Measurements from ENCODE around the gene RBM33. TPM values are rescaled to one million over a fixed set of nuclear protein-coding genes. Genes with fewer than 3 reads are reported as not detected.

The RBM33 gene
- total RNA-seq, 1 experiment from 2014 or later: 73.6 TPM

GRCh38 chr7:155710031-155710430, 65.6 kb downstream of the RBM33 start:
- Histone ChIP-seq H3K27me3 (replicated peaks; ENCODE audit: insufficient read depth, low read depth, low read length, poor library complexity) (no peaks in the 10 kb centered on the region), H3K4me3 (ENCODE audit: low read depth, low read length, poor library complexity, severe bottlenecking) (no peak overlapping the region), H3K27ac (ENCODE audit: low read depth, low read length, poor library complexity, severe bottlenecking) (no peak overlapping the region), H3K9me3 (ENCODE audit: low read depth, low read length, poor library complexity, severe bottlenecking) (no peaks in the 10 kb centered on the region), H3K4me1 (ENCODE audit: insufficient read depth, low read length, poor library complexity, severe bottlenecking) (no peaks in the 10 kb centered on the region), H3K36me3 (ENCODE audit: insufficient read depth, low read length, poor library complexity, severe bottlenecking) (peaks cover 28% of the 10 kb centered on the region)
- CTCF ChIA-PET: no interaction called here
- TF ChIP-seq EZH2 (IDR thresholded peaks at IDR 0.05; ENCODE audit: borderline replicate concordance, low read depth, low read length, poor library complexity, severe bottlenecking): no peak
- no peak for TF ChIP-seq CTCF (conservative IDR thresholded peaks at IDR 0.05; ENCODE audit: low read depth, low read length)
- intact Hi-C loops (cut with micrococcal nuclease; ENCODE audit: unreplicated experiment): no loop called here
- no TSS peak for BruUV-seq (replicated peaks)
- POLR2A ChIA-PET (ENCODE audit: low non-redundant PET): no interaction called here
- DNase-seq (ENCODE audit: low spot score): no peak

- TF ChIP-seq CTCF (conservative IDR thresholded peaks at IDR 0.05; ENCODE audit: low read depth, low read length) (no peak), EZH2 (IDR thresholded peaks at IDR 0.05; ENCODE audit: borderline replicate concordance, low read depth, low read length, poor library complexity, severe bottlenecking) (no peak)
- no peak for DNase-seq (ENCODE audit: low spot score)
- Histone ChIP-seq H3K4me1 (ENCODE audit: insufficient read depth, low read length, poor library complexity, severe bottlenecking) (no peaks in the 10 kb centered on the region), H3K27me3 (replicated peaks; ENCODE audit: insufficient read depth, low read depth, low read length, poor library complexity) (no peaks in the 10 kb centered on the region), H3K9me3 (ENCODE audit: low read depth, low read length, poor library complexity, severe bottlenecking) (no peaks in the 10 kb centered on the region), H3K36me3 (ENCODE audit: insufficient read depth, low read length, poor library complexity, severe bottlenecking) (peaks cover 28% of the 10 kb centered on the region), H3K27ac (ENCODE audit: low read depth, low read length, poor library complexity, severe bottlenecking) (no peak overlapping the region), H3K4me3 (ENCODE audit: low read depth, low read length, poor library complexity, severe bottlenecking) (no peak overlapping the region)
- no TSS peak for BruUV-seq (replicated peaks)
- ChIA-PET POLR2A (ENCODE audit: low non-redundant PET) (no interaction called here), CTCF (no interaction called here)
- intact Hi-C loops (cut with micrococcal nuclease; ENCODE audit: unreplicated experiment): no loop called here
These were observed 66.1 kb downstream of the RBM33 start for GRCh38 chr7:155710530-155710929.

- CTCF ChIA-PET: no interaction called here
- no peak for TF ChIP-seq CTCF (conservative IDR thresholded peaks at IDR 0.05; ENCODE audit: low read depth, low read length)
- no peak for TF ChIP-seq EZH2 (IDR thresholded peaks at IDR 0.05; ENCODE audit: borderline replicate concordance, low read depth, low read length, poor library complexity, severe bottlenecking)
- intact Hi-C loops (cut with micrococcal nuclease; ENCODE audit: unreplicated experiment): no loop called here
- Histone ChIP-seq H3K27me3 (replicated peaks; ENCODE audit: insufficient read depth, low read depth, low read length, poor library complexity) (no peaks in the 10 kb centered on the region), H3K27ac (ENCODE audit: low read depth, low read length, poor library complexity, severe bottlenecking) (no peak overlapping the region), H3K9me3 (ENCODE audit: low read depth, low read length, poor library complexity, severe bottlenecking) (no peaks in the 10 kb centered on the region), H3K36me3 (ENCODE audit: insufficient read depth, low read length, poor library complexity, severe bottlenecking) (peaks cover 28% of the 10 kb centered on the region), H3K4me3 (ENCODE audit: low read depth, low read length, poor library complexity, severe bottlenecking) (no peak overlapping the region), H3K4me1 (ENCODE audit: insufficient read depth, low read length, poor library complexity, severe bottlenecking) (no peaks in the 10 kb centered on the region)
- no peak for DNase-seq (ENCODE audit: low spot score)
- POLR2A ChIA-PET (ENCODE audit: low non-redundant PET): no interaction called here
- no TSS peak for BruUV-seq (replicated peaks)
These were observed 66.6 kb downstream of the RBM33 start for GRCh38 chr7:155711081-155711480.
